Calu3 (cell line): ENCODE data around the gene ACSM3. TPM values are rescaled to one million over a fixed set of nuclear protein-coding genes. Genes with fewer than 3 reads are reported as not detected.

ENCODE experiments used
- BruUV-seq: library from RNA; stranded (reverse); fragments of 400-500 nt; replicated peaks from 2 replicates; lab custom pipeline; 2021; lab: Mats Ljungman, UMichigan
- CTCF ChIA-PET: fragments of 300-600 bp; sonication (Branson Sonifier 250); formaldehyde crosslinking; loops from one replicate; lab custom pipeline; 2022; ENCODE audit warnings: antibody characterized with exemption; lab: Charles Lee
- DNase-seq: peaks from one replicate; pipeline ENCODE4 v3.0.0; 2022
- H3K27ac Mint-ChIP-seq: one replicate; pipeline ENCODE4 v1.8.0; 2022; ENCODE audit warnings: mixed read lengths; ENCODE audit not compliant: unreplicated experiment
- H3K27me3 Mint-ChIP-seq: one replicate; pipeline ENCODE4 v1.8.0; 2022; ENCODE audit warnings: mixed read lengths; ENCODE audit not compliant: unreplicated experiment
- H3K36me3 Mint-ChIP-seq: one replicate; pipeline ENCODE4 v1.8.0; 2022; ENCODE audit warnings: mild to moderate bottlenecking, moderate library complexity, mixed read lengths; ENCODE audit not compliant: insufficient read depth, unreplicated experiment
- H3K4me1 Mint-ChIP-seq: one replicate; pipeline ENCODE4 v1.8.0; 2022; ENCODE audit warnings: mild to moderate bottlenecking, low read depth, mixed read lengths; ENCODE audit not compliant: unreplicated experiment
- H3K4me3 Mint-ChIP-seq: one replicate; pipeline ENCODE4 v1.8.0; 2022; ENCODE audit warnings: mild to moderate bottlenecking, low read depth, moderate library complexity, mixed read lengths; ENCODE audit not compliant: unreplicated experiment
- H3K9me3 Mint-ChIP-seq: one replicate; pipeline ENCODE4 v1.8.0; 2022; ENCODE audit warnings: low read depth, mixed read lengths; ENCODE audit not compliant: unreplicated experiment
- CTCF ChIP-seq: fragments of 200-600 bp; IDR thresholded peaks from one replicate; pipeline ENCODE4 v1.8.0; 2022; ENCODE audit warnings: antibody characterized with exemption; ENCODE audit not compliant: unreplicated experiment
- intact Hi-C: fragments of 100-400 bp; cut with micrococcal nuclease; formaldehyde crosslinking; loops from one replicate; pipeline ENCODE4 v1.10.0; 2022; ENCODE audit not compliant: unreplicated experiment
- total RNA-seq: library from RNA; stranded (reverse); gene quantifications from 2 replicates; pipeline ENCODE4 v1.2.3, GENCODE V29; 2022

The ACSM3 gene
- total RNA-seq, 1 experiment from 2014 or later = 49.5 TPM

- no peaks in the 10 kb centered on the region for H3K9me3 Mint-ChIP-seq
- no peak for DNase-seq
- no peaks in the 10 kb centered on the region for H3K4me1 Mint-ChIP-seq
- CTCF ChIA-PET = interaction anchor here (0.8 to 1.0 kb wide), 2 partner anchors 33 to 722 kb away, joined by 3 to 4 read pairs; partner anchors contain the start of genes ERI2 and REXO5
- BruUV-seq = no TSS peak
- no peak overlapping the region for H3K27ac Mint-ChIP-seq
- no peak for TF ChIP-seq CTCF
- intact Hi-C loops = no loop called here
- peaks cover 6% of the 10 kb centered on the region for H3K36me3 Mint-ChIP-seq
- H3K27me3 Mint-ChIP-seq = no peaks in the 10 kb centered on the region
- H3K4me3 Mint-ChIP-seq = no peak overlapping the region
Measured at GRCh38 chr16:20773679-20774078, 9.9 kb downstream of the ACSM3 start.

- peaks cover 6% of the 10 kb centered on the region for H3K36me3 Mint-ChIP-seq
- no peak overlapping the region for H3K4me3 Mint-ChIP-seq
Measured at GRCh38 chr16:20774703-20775362, 11.0 kb downstream of the ACSM3 start.

DNA sequence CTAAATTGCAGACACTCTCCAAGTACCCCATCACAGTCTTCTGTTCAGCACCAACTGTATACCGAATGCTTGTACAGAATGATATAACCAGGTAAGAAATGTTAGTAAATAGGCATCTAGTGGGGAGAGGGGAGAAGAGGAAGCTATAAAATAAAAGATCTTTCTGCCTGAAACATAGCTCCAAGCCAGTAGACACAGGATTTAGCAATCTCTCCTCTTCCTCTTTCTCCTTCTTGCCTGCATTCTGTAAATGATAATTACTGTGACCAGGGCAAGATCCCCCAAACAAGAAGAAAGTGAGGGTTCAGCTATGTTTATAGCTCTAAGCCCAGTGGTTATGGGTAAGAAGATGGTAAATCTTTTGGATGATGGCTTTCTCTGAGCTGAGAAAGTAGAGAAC is 17.9 kb downstream of the ACSM3 start:
- intact Hi-C loops = no loop called here
- H3K4me1 Mint-ChIP-seq = no peaks in the 10 kb centered on the region
- H3K4me3 Mint-ChIP-seq = no peak overlapping the region
- no peak for DNase-seq
- no peaks in the 10 kb centered on the region for H3K9me3 Mint-ChIP-seq
- H3K36me3 Mint-ChIP-seq = peaks cover 6% of the 10 kb centered on the region
- H3K27ac Mint-ChIP-seq = no peak overlapping the region
- BruUV-seq = no TSS peak
- no peaks in the 10 kb centered on the region for H3K27me3 Mint-ChIP-seq
- CTCF ChIA-PET = interaction anchor here (0.6 kb wide), 1 partner anchor 18 kb away, joined by 3 read pairs; the partner anchor contains the start of gene ACSM3
- no peak for TF ChIP-seq CTCF

More at GRCh38 chr16:20774703-20775362, 11.0 kb downstream of the ACSM3 start:
- CTCF ChIA-PET = interaction anchor here (0.6 to 1.4 kb wide), 3 partner anchors 9 to 34 kb away, joined by 3 to 6 read pairs (median 4); partner anchors contain the start of genes ERI2, REXO5 and THUMPD1
- peak; percentile 87 for TF ChIP-seq CTCF
- no peaks in the 10 kb centered on the region for H3K27me3 Mint-ChIP-seq
- H3K27ac Mint-ChIP-seq = no peak overlapping the region
- H3K4me1 Mint-ChIP-seq = no peaks in the 10 kb centered on the region
- DNase-seq = peak; percentile 84
- intact Hi-C loops = no loop called here
- H3K9me3 Mint-ChIP-seq = no peaks in the 10 kb centered on the region
- no TSS peak for BruUV-seq

DNA sequence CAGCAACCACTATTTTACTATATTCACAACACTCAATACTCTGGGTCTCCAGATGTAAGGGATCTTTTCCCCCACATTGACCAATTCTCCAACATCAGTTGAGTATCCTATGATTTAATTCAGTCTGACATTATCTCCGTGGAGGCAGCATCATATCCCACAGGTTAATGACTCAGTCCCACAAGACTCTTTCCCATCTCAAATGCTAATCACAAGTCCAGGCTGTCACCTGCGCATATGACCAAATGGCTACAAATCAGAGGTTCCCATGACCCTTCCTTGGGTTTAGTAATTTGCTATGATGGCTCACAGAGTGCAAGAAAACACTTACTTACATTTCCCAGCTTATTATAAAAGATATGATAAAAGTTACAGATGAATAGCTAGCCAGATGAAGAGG is 18.7 kb downstream of the ACSM3 start:
- Mint-ChIP-seq H3K36me3 (peaks cover 3% of the 10 kb centered on the region), H3K4me1 (no peaks in the 10 kb centered on the region), H3K4me3 (no peak overlapping the region), H3K9me3 (no peaks in the 10 kb centered on the region), H3K27ac (no peak overlapping the region), H3K27me3 (no peaks in the 10 kb centered on the region)
- DNase-seq = no peak
- intact Hi-C loops = no loop called here
- BruUV-seq = no TSS peak
- CTCF ChIA-PET = no interaction called here
- TF ChIP-seq CTCF = no peak
